ENCODE data around the gene NDUFAF4. TPM values are rescaled to one million over a fixed set of nuclear protein-coding genes. Genes with fewer than 3 reads are reported as not detected.

The NDUFAF4 gene
- total and polyA plus RNA-seq, 2 of the 13 experiments (the other 11 are each of a cell fraction or from before 2014, with no cell fraction given) = 41.3 to 59.7 TPM

DNA sequence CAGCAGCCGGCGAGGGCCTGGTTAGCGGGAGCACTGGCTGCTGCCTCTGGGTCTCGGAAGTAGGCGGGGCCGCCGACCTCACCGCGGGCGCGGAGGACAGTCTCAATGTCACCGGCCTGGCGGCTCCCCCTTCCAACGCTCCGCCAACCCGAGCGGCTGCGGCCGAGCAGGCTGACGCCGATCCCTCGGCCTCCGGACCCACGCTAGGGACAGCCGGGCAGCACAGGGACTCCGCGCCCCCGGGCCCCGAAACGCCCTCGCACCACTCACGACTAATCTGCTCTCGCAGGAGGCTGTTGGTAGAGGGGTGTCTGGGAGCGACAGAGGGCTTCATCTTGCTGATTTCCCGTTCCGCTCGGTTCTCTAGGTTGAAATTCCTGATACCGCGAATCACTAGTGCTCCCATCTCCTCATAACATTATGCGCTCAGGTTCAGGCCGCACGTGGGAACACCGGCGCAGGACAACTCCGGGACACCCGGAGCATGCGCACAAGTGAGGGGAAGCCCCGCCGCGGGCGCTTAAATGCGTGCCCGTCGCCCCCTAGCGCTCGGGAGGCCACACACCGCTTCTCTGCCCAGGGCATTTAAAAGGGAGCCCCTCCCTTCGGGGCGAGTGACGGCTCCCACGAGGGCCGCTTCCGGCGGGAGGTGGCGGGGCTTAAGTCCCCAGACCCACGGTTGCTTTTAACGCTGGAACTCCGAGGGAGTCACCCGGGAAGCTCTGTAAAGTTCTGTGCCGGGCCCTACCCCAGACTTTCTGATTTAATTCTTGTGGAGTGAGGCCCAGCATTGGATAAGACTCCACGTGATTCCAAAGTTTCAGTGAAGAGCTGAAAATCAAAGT lies at the start of gene NDUFAF4 (continued):
- no peak for TF ChIP-seq SP1 (IDR thresholded peaks at IDR 0.05)
- peak; percentile 27; the same call in 1 of the 2 replicates for TF ChIP-seq SP1 (CRISPR knock-in tag; IDR thresholded peaks at IDR 0.05)
- TF ChIP-seq, protein P1, sequence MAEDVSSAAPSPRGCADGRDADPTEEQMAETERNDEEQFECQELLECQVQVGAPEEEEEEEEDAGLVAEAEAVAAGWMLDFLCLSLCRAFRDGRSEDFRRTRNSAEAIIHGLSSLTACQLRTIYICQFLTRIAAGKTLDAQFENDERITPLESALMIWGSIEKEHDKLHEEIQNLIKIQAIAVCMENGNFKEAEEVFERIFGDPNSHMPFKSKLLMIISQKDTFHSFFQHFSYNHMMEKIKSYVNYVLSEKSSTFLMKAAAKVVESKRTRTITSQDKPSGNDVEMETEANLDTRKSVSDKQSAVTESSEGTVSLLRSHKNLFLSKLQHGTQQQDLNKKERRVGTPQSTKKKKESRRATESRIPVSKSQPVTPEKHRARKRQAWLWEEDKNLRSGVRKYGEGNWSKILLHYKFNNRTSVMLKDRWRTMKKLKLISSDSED (CRISPR knock-in tag; IDR thresholded peaks at IDR 0.05) = no peak
- TF ChIP-seq YEATS4 (CRISPR knock-in tag; IDR thresholded peaks at IDR 0.05; ENCODE audit: borderline replicate concordance) = peak; percentile 71
- no peak for TF ChIP-seq ZFP36L1 (CRISPR knock-in tag; IDR thresholded peaks at IDR 0.05)
- TF ChIP-seq DMTF1 (CRISPR knock-in tag; IDR thresholded peaks at IDR 0.05) = no peak
- TF ChIP-seq ZNF17 (CRISPR knock-in tag; IDR thresholded peaks at IDR 0.05) = peak; percentile 88; the same call in 1 of the 2 replicates
- TF ChIP-seq, protein P2, sequence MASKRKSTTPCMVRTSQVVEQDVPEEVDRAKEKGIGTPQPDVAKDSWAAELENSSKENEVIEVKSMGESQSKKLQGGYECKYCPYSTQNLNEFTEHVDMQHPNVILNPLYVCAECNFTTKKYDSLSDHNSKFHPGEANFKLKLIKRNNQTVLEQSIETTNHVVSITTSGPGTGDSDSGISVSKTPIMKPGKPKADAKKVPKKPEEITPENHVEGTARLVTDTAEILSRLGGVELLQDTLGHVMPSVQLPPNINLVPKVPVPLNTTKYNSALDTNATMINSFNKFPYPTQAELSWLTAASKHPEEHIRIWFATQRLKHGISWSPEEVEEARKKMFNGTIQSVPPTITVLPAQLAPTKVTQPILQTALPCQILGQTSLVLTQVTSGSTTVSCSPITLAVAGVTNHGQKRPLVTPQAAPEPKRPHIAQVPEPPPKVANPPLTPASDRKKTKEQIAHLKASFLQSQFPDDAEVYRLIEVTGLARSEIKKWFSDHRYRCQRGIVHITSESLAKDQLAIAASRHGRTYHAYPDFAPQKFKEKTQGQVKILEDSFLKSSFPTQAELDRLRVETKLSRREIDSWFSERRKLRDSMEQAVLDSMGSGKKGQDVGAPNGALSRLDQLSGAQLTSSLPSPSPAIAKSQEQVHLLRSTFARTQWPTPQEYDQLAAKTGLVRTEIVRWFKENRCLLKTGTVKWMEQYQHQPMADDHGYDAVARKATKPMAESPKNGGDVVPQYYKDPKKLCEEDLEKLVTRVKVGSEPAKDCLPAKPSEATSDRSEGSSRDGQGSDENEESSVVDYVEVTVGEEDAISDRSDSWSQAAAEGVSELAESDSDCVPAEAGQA (IDR thresholded peaks at IDR 0.05; ENCODE audit: low read depth) = peak; percentile 50
- TF ChIP-seq, protein P2 (CRISPR knock-in tag; IDR thresholded peaks at IDR 0.05; ENCODE audit: borderline replicate concordance) = no peak
- TF ChIP-seq ARID4A (CRISPR knock-in tag; IDR thresholded peaks at IDR 0.05; ENCODE audit: borderline replicate concordance) = peak; percentile 92

Data from HepG2 (cell line).